ENCODE results near the gene KDM8.

DNA sequence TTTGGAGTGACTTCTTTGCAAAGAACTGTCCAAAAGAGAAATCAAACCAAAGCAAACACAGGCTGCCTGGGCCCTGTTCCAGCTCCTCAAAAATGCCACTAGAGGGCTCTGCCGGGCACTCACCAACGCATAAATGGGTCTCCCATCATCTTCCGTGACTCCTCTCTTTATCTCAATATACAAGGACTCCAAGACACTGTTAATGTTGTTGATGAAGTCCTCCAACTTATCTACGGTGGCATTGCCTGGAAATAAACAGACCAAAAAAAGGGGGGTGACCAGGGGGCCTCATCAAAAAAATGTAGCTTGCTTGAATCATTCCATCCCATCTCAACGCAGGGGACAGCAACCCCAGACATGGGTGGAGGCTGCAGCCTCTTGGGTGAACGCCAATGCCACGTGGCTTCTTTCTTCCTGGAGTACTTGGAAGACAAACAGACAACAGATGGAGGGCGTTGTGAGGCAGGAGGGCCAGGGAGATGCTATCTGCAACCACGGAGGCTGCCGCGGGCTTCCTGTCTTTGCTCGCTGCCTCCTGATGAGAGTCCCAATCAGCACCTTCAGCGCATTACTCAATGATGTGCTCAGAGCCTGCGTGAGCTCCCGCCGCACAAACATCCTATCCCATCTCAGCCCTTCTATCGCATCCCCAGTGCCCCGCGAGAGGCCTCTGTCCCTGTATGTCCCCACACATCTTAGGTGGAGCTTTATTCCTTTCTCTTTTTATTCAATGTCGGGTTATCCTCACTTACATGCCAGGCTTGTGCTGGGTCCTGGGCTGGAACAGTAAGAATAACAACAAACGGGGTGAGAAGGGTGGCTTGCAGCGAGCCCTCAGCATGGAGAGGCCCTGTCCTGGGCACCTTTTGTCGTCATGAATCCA lies 32.0 kb downstream of the KDM8 start:
- TF ChIP-seq POLR2AphosphoS5 (IDR thresholded peaks at IDR 0.05; ENCODE audit: borderline replicate concordance, low read depth, low read length) (no peak), EZH2 (IDR thresholded peaks at IDR 0.05) (no peak), FOXP2 (optimal IDR thresholded peaks at IDR 0.05; ENCODE audit: control extremely low read depth, extremely low read length, insufficient read depth) (no peak)
